ENCODE results near the gene APP.

APP gene

DNA sequence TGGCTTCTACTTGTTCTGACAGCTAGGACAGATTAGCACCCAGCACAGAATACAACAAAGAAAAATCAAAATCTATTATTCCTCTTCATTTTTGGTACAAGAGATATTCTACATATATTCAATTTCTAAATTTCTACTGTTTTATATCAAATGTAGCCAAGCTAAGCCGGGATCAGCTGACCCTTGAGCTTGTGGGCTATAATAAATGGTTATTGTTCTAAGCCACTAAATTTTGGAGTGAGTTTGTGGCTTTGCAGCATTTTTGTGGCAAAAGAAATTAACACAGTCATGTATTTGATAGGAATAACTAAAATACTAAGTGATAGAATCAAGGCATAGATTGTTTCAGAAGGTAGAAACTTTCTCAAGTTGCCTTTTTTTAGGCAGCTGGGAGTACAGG is 50.7 kb downstream of the APP start:
- TF ChIP-seq, protein P1, sequence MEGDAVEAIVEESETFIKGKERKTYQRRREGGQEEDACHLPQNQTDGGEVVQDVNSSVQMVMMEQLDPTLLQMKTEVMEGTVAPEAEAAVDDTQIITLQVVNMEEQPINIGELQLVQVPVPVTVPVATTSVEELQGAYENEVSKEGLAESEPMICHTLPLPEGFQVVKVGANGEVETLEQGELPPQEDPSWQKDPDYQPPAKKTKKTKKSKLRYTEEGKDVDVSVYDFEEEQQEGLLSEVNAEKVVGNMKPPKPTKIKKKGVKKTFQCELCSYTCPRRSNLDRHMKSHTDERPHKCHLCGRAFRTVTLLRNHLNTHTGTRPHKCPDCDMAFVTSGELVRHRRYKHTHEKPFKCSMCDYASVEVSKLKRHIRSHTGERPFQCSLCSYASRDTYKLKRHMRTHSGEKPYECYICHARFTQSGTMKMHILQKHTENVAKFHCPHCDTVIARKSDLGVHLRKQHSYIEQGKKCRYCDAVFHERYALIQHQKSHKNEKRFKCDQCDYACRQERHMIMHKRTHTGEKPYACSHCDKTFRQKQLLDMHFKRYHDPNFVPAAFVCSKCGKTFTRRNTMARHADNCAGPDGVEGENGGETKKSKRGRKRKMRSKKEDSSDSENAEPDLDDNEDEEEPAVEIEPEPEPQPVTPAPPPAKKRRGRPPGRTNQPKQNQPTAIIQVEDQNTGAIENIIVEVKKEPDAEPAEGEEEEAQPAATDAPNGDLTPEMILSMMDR (conservative IDR thresholded peaks at IDR 0.05), result no peak
- no peak overlapping the region for H3K27ac ChIP-seq

DNA sequence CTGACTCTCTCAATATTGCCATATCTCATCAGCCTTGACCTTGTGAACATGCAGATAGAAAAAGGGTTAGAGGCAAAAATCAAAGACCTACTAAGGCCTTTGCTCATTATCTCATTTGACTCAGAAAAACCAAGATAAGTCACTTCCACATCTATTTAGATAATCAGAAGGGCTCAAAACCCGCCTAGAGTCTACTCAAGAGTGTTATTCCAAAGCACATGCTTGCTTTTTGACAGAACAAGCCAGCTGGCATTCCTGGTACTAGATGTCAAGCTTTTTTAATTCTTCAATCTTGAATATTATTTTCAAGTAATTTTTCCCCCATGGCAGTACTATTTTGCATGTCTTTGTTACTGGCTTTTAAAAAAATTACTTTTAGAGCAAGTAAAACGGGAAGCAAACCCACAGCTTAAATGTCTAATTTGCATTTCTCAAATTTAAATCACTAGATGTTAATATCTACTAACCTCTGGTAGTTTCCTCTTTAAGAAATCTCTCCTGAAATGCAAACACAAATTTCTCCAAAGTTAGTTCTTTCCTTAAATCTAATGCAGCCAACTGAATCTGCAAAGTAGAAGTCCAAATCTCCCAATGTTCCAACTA is 51.5 kb downstream of the APP start:
- TF ChIP-seq, protein P1 (conservative IDR thresholded peaks at IDR 0.05), result no peak
- H3K27ac ChIP-seq, result no peak overlapping the region; the same call in 1 of the 2 replicates

DNA sequence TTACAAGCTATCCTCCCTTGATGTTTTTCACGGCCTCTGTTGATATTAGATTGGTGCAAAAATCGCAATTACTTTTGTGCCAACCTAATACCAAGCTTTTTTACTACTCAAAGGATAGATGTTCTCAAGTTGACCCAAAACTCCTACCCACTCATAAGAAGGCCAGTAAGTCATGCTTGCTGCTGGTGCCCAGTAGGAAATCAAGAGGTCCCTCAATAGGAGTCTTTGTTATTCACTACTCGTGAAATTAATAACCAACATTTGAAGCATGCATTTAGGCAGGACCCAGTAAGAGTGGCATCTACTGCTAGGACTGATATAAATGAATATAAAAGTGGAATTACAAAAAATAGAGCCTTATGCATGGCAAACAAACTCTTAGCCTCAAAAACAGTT is 52.6 kb downstream of the APP start:
- TF ChIP-seq, protein P1 (conservative IDR thresholded peaks at IDR 0.05), result no peak
- H3K27ac ChIP-seq, result peak overlapping the region; percentile 52; the same call in 1 of the 2 replicates

DNA sequence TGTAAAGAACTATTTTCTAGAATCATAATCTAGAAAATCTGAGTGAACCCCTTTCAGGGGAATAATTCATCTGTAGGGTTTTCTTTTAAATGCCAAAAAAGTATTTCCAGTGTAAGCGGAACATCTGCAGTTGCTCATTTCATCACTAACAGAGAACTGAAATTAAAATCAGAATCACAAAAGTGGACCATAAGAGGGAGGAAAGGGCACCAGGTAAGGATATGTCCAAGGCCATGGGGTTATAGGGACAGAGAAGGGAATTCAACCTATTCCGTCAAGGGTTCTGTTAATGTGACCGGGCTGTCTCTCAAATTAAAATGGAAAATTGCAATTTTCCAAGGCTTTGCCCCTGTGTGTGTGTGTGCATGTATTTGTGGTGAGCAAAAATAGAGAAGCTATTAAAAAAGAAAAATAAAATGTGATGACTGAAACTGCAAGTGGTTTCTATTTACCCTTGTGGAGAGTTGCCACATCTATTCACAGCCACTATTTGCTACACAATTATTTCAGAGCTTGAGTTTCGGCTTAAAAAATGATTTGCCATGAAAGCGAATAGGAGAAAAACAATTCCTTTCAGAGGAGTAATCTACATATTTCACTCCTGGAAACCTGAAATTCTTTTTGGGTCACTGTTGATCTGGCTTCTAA is 53.1 kb downstream of the APP start:
- H3K27ac ChIP-seq, result peak overlapping the region; percentile 52

DNA sequence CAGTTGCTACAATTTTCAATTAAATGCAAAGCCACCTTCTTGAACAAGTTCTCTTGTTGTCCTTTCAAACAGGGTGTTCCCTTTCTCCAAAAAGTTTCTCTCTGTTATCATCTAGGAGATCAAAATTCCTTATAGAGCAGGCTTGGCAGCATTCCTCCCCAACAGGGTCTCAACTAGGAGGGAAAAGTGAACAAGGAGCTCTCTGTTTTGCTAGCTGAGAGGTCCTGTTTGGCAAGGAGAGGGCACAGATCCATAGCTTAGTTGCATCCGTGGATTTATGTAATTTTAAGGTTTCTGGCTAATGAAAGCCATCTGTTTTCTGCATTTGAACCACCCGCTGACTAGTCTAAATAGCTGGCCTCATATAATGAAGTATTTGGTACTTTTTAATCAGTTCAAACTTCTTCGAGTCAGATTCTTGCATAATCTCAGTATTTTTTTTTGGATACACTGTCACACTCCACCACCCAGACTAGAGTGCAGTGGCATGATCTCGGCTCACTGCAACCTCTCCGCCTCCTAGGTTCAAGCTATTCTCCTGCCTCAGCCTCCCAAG is 54.0 kb downstream of the APP start:
- TF ChIP-seq, protein P1 (conservative IDR thresholded peaks at IDR 0.05), result no peak
- peak overlapping the region; percentile 52 for H3K27ac ChIP-seq

More for the DNA sequence above, 53.1 kb downstream of the APP start:
- TF ChIP-seq, protein P1 (conservative IDR thresholded peaks at IDR 0.05), result no peak

DNA sequence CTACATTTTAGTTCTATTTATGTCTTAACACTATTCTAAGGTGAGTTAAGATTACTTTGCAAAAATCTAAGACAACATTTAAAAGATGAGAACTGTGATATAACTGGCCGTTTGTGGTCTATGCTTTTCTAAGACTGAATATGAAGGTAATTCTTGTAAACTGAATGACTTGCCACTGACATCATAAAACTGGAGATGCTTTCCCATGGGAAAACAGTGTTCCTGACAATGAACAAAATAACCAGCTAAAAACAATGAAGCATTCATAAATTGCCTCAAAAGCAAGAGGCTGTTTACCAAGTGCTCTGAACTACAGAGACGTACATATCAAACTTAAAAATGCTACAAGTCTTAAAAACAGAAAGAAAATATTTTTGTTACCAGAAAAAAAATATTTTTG is 54.7 kb downstream of the APP start:
- TF ChIP-seq, protein P1 (conservative IDR thresholded peaks at IDR 0.05), result no peak
- H3K27ac ChIP-seq, result peak overlapping the region; percentile 52

DNA sequence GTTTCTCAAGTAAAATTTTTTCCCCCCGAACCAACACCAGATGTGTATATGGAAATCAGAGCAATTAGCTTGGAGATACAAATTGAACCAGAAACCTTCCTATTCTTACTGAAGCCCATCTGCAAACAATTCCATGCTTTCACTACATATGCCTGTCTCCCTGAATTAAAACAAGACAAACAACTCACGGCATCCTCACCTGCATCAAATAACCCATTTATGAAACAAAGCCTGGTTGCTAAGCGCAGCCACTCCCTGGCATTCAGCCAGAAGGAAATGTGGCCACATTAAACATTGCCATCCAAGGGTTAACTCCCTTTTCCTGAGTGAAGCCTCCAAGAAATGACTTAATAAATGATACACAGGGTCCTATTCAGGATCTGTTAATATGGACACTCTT is 55.3 kb downstream of the APP start:
- TF ChIP-seq, protein P1 (conservative IDR thresholded peaks at IDR 0.05), result no peak
- H3K27ac ChIP-seq, result peak overlapping the region; percentile 52

Measured in VCaP (cell line).